Neuronal stem cell (in vitro differentiated cells): Measurements from ENCODE around the gene ABHD8.

Experiments used
- DNase-seq: peaks from one replicate; pipeline ENCODE4 v3.0.0-alpha.2; 2013; ENCODE audit warnings: low spot score
- H2AFZ ChIP-seq: one replicate; pipeline ENCODE4 v1.6.1; 2013; ENCODE audit warnings: mild to moderate bottlenecking, low read length, inconsistent platforms
- H2AK5ac ChIP-seq: 2 replicates; pipeline ENCODE4 v1.6.1; 2013; ENCODE audit warnings: low read depth, mild to moderate bottlenecking, inconsistent platforms, low read length, moderate library complexity, mixed read lengths
- H2BK120ac ChIP-seq: 2 replicates; pipeline ENCODE4 v1.6.1; 2013; ENCODE audit warnings: low read depth, mild to moderate bottlenecking, inconsistent platforms, low read length, moderate library complexity, mixed read lengths
- H2BK12ac ChIP-seq: one replicate; pipeline ENCODE4 v1.6.1; 2013; ENCODE audit warnings: low read length, inconsistent platforms
- H2BK15ac ChIP-seq: 2 replicates; pipeline ENCODE4 v1.6.1; 2013; ENCODE audit warnings: mild to moderate bottlenecking, low read length, inconsistent platforms, mixed read lengths
- H2BK5ac ChIP-seq: one replicate; pipeline ENCODE4 v1.6.1; 2013; ENCODE audit warnings: inconsistent platforms, mild to moderate bottlenecking, low read length, moderate library complexity
- H3K14ac ChIP-seq: one replicate; pipeline ENCODE4 v1.6.1; 2013; ENCODE audit warnings: low read length, inconsistent platforms
- H3K18ac ChIP-seq: 2 replicates; pipeline ENCODE4 v1.6.1; 2013; ENCODE audit warnings: low read length, inconsistent platforms
- H3K23ac ChIP-seq: 2 replicates; pipeline ENCODE4 v1.6.1; 2013; ENCODE audit warnings: low read depth, mild to moderate bottlenecking, mixed read lengths, low read length, inconsistent platforms; ENCODE audit not compliant: poor library complexity
- H3K27ac ChIP-seq: replicated peaks from 3 replicates; pipeline ENCODE4 v1.5.1; 2013; ENCODE audit warnings: low read length, inconsistent platforms
- H3K27me3 ChIP-seq, 3 experiments: 2 replicates each; pipeline ENCODE4 v1.6.1; 2013; ENCODE audit warnings: low read length in 3 of 3, mild to moderate bottlenecking in 2 of 3, inconsistent platforms in 1 of 3, low read depth in 1 of 3, mixed read lengths in 1 of 3, moderate library complexity in 1 of 3; ENCODE audit not compliant: control insufficient read depth in 3 of 3, insufficient read depth in 3 of 3
- H3K36me3 ChIP-seq, 2 donors: replicated peaks in 1 of 2; 2 replicates each; pipeline ENCODE4 v1.6.1; 2013; ENCODE audit warnings: low read length in 2 of 2; ENCODE audit not compliant: control insufficient read depth in 2 of 2, insufficient read depth in 2 of 2
- H3K4ac ChIP-seq: 2 replicates; pipeline ENCODE4 v1.6.1; 2013; ENCODE audit warnings: inconsistent platforms, mild to moderate bottlenecking, low read length, moderate library complexity
- H3K4me1 ChIP-seq, 2 donors: 1 replicate in 1 of 2; 2 replicates in 1 of 2; pipeline ENCODE4 v1.6.1; 2013; ENCODE audit warnings: low read length in 2 of 2, low read depth in 1 of 2; ENCODE audit not compliant: control insufficient read depth in 2 of 2, insufficient read depth in 1 of 2
- H3K4me2 ChIP-seq: one replicate; pipeline ENCODE4 v1.6.1; 2013; ENCODE audit warnings: mild to moderate bottlenecking, low read length, inconsistent platforms; ENCODE audit not compliant: insufficient read depth, poor library complexity, severe bottlenecking
- H3K4me3 ChIP-seq, 2 donors: 2 replicates each; pipeline ENCODE4 v1.5.1; 2013; ENCODE audit warnings: low read length in 2 of 2, mild to moderate bottlenecking in 2 of 2, inconsistent platforms in 1 of 2, moderate library complexity in 1 of 2
- H3K79me1 ChIP-seq: one replicate; pipeline ENCODE4 v1.6.1; 2013; ENCODE audit warnings: low read depth, mild to moderate bottlenecking, inconsistent platforms, low read length, moderate library complexity
- H3K9ac ChIP-seq: one replicate; pipeline ENCODE4 v1.6.1; 2013; ENCODE audit warnings: mild to moderate bottlenecking, low read depth, low read length, inconsistent platforms; ENCODE audit not compliant: poor library complexity
- H3K9me3 ChIP-seq, 2 donors: replicated peaks in 1 of 2; 2 replicates each; pipeline versions ENCODE3 to v1.6.1; 2013; ENCODE audit warnings: low read length in 2 of 2, mild to moderate bottlenecking in 2 of 2, inconsistent platforms in 1 of 2, low read depth in 1 of 2, mixed read lengths in 1 of 2, moderate library complexity in 1 of 2; ENCODE audit not compliant: control insufficient read depth in 2 of 2, insufficient read depth in 1 of 2
- H4K8ac ChIP-seq: one replicate; pipeline ENCODE4 v1.6.1; 2013; ENCODE audit warnings: low read depth, mild to moderate bottlenecking, inconsistent platforms, low read length, moderate library complexity
- H4K91ac ChIP-seq: one replicate; pipeline ENCODE4 v1.6.1; 2013; ENCODE audit warnings: low read length, low read depth, mild to moderate bottlenecking, inconsistent platforms; ENCODE audit not compliant: poor library complexity
- WGBS, 2 donors: extraction: QIAGEN DNeasy Blood & Tissue Kit; methylation state at CpG; one replicate each; pipeline ENCODE4 v1.1.7; 2013; ENCODE audit warnings: missing lambda C conversion rate in 2 of 2, mixed read lengths in 1 of 2; ENCODE audit not compliant: insufficient read length in 2 of 2, insufficient replicate concordance in 1 of 2; ENCODE audit errors: extremely low coverage in 2 of 2; 5-methylcytosine and 5-hydroxymethylcytosine counted together

The ABHD8 gene

DNA sequence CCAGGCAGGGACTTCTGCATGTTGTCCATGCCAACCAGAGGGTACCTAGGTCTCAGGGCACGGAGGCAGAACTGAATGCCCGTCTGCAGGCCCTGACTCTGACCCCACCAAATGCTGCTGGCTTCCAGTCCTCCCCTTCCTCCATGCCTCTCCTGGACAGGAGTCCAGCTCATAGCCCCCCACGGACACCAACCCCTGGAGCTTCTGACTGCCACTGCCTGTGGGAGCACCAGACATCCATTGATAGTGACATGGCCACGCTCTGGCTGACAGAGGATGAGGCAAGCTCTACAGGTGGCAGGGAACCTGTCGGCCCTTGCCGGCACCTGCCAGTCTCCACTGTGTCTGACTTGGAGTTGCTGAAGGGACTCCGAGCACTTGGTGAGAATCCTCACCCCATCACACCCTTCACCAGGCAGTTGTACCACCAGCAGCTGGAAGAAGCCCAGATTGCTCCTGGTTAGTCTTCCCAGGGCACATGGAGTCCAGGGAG, 19.7 kb downstream of the ABHD8 start:
- H2BK120ac ChIP-seq = no peak overlapping the region
- no peak overlapping the region for H2AFZ ChIP-seq
- no peaks in the 10 kb centered on the region for H3K79me1 ChIP-seq
- H3K9me3 ChIP-seq = peaks cover 4 to 5% of the 10 kb centered on the region in 2 donors
- no peak overlapping the region for H3K4me2 ChIP-seq
- no peak for DNase-seq
- no peak overlapping the region for H3K4ac ChIP-seq
- no peak overlapping the region for H3K27ac ChIP-seq
- no peak overlapping the region for H4K91ac ChIP-seq
- no peak overlapping the region for H3K18ac ChIP-seq
- no peak overlapping the region for H3K14ac ChIP-seq
- no peak overlapping the region for H4K8ac ChIP-seq
- H3K9ac ChIP-seq = no peak overlapping the region
- no peak overlapping the region for H3K4me3 ChIP-seq
- no peak overlapping the region for H2BK5ac ChIP-seq
- no peak overlapping the region for H2BK12ac ChIP-seq
- H3K36me3 ChIP-seq = peaks cover 4 to 19% of the 10 kb centered on the region in 2 donors
- no CpG with 5 or more reads among the region's 7 CpGs for WGBS, 2 donors
- peaks cover 0 to 3% of the 10 kb centered on the region in 2 donors for H3K4me1 ChIP-seq
- H3K27me3 ChIP-seq = peaks cover 0 to 14% (median 2%) of the 10 kb centered on the region in 3 experiments
- no peak overlapping the region for H3K23ac ChIP-seq
- H2BK15ac ChIP-seq = peak overlapping the region; percentile 8
- peak overlapping the region; percentile 65 for H2AK5ac ChIP-seq

DNA sequence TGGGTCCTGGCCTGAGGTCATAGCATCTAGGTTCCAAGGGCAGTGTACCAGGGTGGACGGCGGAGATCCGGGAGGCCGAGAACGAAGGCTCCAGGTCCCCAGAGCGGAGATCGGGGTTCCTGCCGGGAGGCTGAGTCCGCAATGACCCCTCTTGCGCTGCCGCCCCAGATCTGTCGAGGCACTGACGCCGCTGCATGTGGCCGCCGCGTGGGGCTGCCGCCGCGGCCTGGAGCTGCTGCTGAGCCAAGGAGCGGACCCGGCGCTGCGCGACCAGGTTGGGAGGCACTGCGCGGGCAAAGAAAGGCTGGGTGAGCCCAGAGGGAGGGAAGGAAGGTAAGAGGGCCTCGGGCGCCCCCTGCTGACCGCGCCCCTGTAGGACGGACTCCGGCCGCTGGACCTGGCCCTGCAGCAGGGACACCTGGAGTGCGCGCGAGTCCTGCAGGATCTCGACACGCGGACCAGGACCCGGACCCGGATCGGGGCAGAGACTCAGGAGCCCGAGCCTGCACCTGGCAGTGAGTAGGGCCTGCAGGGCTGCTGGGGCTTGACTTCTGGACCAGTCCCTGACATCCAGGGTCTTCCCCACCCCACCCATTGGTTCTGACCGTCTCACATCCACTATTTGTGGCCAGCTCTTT, 20.6 kb downstream of the ABHD8 start:
- Histone ChIP-seq H3K4me3 (peak overlapping the region; percentile 50 to 51), H3K14ac (peak overlapping the region; percentile 38), H3K9ac (peak overlapping the region; percentile 63), H3K23ac (peak overlapping the region; percentile 60), H2BK15ac (peak overlapping the region; percentile 58), H3K27me3 (peaks cover 0 to 14% (median 2%) of the 10 kb centered on the region in 3 experiments), H3K4ac (no peak overlapping the region), H3K79me1 (no peaks in the 10 kb centered on the region), H3K4me2 (peak overlapping the region; percentile 25), H4K8ac (no peak overlapping the region), H4K91ac (no peak overlapping the region), H2AFZ (peak overlapping the region; percentile 94), H3K18ac (peak overlapping the region; percentile 95), H3K4me1 (peaks cover 0 to 3% of the 10 kb centered on the region in 2 donors), H3K9me3 (peaks cover 4 to 5% of the 10 kb centered on the region in 2 donors), H3K36me3 (peaks cover 5 to 24% of the 10 kb centered on the region in 2 donors), H3K27ac (no peak overlapping the region), H2BK5ac (peak overlapping the region; percentile 11), H2BK12ac (no peak overlapping the region), H2AK5ac (peak overlapping the region; percentile 63), H2BK120ac (peak overlapping the region; percentile 87)
- no CpG with 5 or more reads among the region's 45 CpGs for WGBS, 2 donors
- peak; percentile 81 for DNase-seq

DNA sequence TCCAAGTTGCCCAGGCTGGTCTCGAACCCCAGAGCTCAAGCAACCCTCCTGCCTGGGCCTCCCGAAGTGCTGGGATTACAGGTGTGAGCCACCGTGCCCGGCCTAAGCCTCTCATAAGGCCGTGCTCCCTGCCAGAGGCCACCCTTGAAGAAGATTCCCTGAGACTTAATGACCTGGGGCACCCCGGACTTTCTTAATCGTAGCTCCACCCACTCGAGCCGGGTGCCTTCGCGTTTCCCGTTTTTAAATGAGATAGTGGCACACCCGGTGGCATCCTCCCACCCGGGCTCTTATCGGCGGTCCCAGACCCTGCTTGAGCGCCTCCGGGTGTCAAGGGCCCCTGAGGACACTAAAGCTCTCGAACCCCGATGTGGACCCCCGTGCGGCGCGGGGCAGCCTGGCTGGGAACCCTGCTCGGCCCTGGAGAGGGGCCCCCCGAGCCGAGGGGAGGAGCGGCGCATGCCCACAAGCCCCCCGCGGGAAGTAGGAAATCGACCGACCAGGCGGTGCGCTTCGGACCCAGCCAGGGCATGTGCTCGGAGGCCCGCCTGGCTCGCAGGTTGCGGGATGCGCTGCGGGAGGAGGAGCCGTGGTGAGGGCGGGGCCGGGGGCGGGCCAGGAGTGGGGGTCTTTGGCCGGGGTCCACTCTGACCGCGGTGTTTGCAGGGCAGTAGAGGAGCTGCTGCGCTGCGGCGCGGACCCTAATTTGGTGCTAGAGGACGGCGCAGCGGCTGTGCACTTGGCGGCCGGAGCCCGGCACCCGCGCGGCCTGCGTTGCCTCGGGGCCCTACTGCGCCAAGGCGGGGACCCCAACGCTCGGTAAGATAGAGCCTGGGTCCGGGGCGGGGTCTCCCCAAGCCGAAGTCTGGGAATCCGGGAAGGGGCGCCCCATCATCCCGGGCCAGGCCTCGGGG, 21.6 kb downstream of the ABHD8 start, which contains the start of gene ANKLE1:
Gene ANKLE1 (plus strand): TSS at position 511 of the 914 bp plus-strand sequence. CDS start 20 bp downstream, at position 531.
- H3K4me2 ChIP-seq = peak within 1 kb of the TSS; percentile 40
- WGBS, 2 donors = no CpG with 5 or more reads among the region's 75 CpGs

More for the DNA sequence above, 21.6 kb downstream of the ABHD8 start, which contains the start of gene ANKLE1:
- H3K79me1 ChIP-seq = no peaks in the 10 kb centered on the region
- no peak within 1 kb of the TSS for H4K8ac ChIP-seq
- peaks cover 11 to 32% of the 10 kb centered on the region in 2 donors for H3K36me3 ChIP-seq
- peak within 1 kb of the TSS; percentile 63 for H3K9ac ChIP-seq
- H3K23ac ChIP-seq = peak within 1 kb of the TSS; percentile 60
- H3K14ac ChIP-seq = peak within 1 kb of the TSS; percentile 38
- H2BK120ac ChIP-seq = peak within 1 kb of the TSS; percentile 87
- no peak within 1 kb of the TSS for H3K27ac ChIP-seq
- H3K18ac ChIP-seq = peak within 1 kb of the TSS; percentile 95
- no peak within 1 kb of the TSS for H3K4ac ChIP-seq
- H3K27me3 ChIP-seq = peaks cover 0 to 14% (median 2%) of the 10 kb centered on the region in 3 experiments
- H2AK5ac ChIP-seq = peak within 1 kb of the TSS; percentile 68
- DNase-seq = no peak
- H4K91ac ChIP-seq = no peak within 1 kb of the TSS
- peak within 1 kb of the TSS; percentile 58 for H2BK15ac ChIP-seq
- peaks cover 4 to 5% of the 10 kb centered on the region in 2 donors for H3K9me3 ChIP-seq
- peak within 1 kb of the TSS; percentile 50 to 51 for H3K4me3 ChIP-seq
- H2BK5ac ChIP-seq = peak within 1 kb of the TSS; percentile 11
- peak within 1 kb of the TSS; percentile 94 for H2AFZ ChIP-seq
- H2BK12ac ChIP-seq = peak within 1 kb of the TSS; percentile 10
- H3K4me1 ChIP-seq = peaks cover 0 to 3% of the 10 kb centered on the region in 2 donors
